Kidney (tissue), 14 donors: ENCODE measurements around the gene BHLHE40. TPM values are rescaled to one million over a fixed set of nuclear protein-coding genes. Genes with fewer than 3 reads are reported as not detected.

Experiments used
- DNase-seq, 5 donors: peaks; one replicate each; pipeline ENCODE4 v3.0.0-alpha.2; 2013 to 2020
- FAIRE-seq: peaks from 2 replicates; lab custom pipeline; 2012; peaks lifted over from hg19 to GRCh38; lab: Jason Lieb, UNC
- H3K27ac ChIP-seq, 2 donors: one replicate each; pipeline ENCODE4 v1.7.0; 2013; ENCODE audit warnings: low read depth in 2 of 2, low read length in 2 of 2, inconsistent platforms in 1 of 2
- H3K27me3 ChIP-seq: one replicate; pipeline ENCODE4 v1.7.1; 2013; ENCODE audit warnings: low read length, inconsistent platforms; ENCODE audit not compliant: control insufficient read depth, insufficient read depth
- H3K36me3 ChIP-seq, 3 donors: one replicate each; pipeline versions ENCODE4 v1.7.0 to v1.7.1; 2013; ENCODE audit warnings: low read length in 3 of 3, control low read depth in 1 of 3, inconsistent platforms in 1 of 3; ENCODE audit not compliant: insufficient read depth in 3 of 3, control insufficient read depth in 2 of 3
- H3K4me1 ChIP-seq, 3 donors: one replicate each; pipeline versions ENCODE4 v1.7.0 to v1.7.1; 2013; ENCODE audit warnings: low read length in 3 of 3, inconsistent platforms in 1 of 3, low read depth in 1 of 3; ENCODE audit not compliant: control insufficient read depth in 2 of 3, insufficient read depth in 2 of 3
- H3K4me3 ChIP-seq, 3 donors: one replicate each; pipeline versions ENCODE4 v1.7.0 to v1.8.1; 2013; ENCODE audit warnings: low read length in 3 of 3, control low read depth in 1 of 3, inconsistent platforms in 1 of 3
- H3K9ac ChIP-seq, 3 donors: one replicate each; pipeline versions ENCODE4 v1.7.0 to v1.7.1; 2013; ENCODE audit warnings: low read length in 3 of 3, control low read depth in 1 of 3, inconsistent platforms in 1 of 3
- H3K9me3 ChIP-seq, 3 donors: one replicate each; pipeline versions ENCODE4 v1.7.0 to v1.7.1; 2013; ENCODE audit warnings: low read length in 3 of 3, control low read depth in 1 of 3, inconsistent platforms in 1 of 3; ENCODE audit not compliant: control insufficient read depth in 2 of 3, insufficient read depth in 1 of 3
- intact Hi-C: fragments of 100-400 bp; cut with DNase I; formaldehyde crosslinking; loops from one replicate; pipeline ENCODE4 v1.11.1; 2022
- polyA plus RNA-seq: library from polyadenylated mRNA; stranded (reverse); fragments of 350-450 nt; fragmentation: Illumina TruSeq; extraction: RNeasy Lipid Tissue Mini Kit (QIAGEN cat#74804); gene quantifications from one replicate; pipeline ENCODE4 v1.2.3, GENCODE V29; 2014; ENCODE audit warnings: low read depth, low replicate concordance; ENCODE audit not compliant: insufficient read depth
- total RNA-seq: library from RNA; stranded (reverse); fragmentation: NEBNext Ultra II Directional; extraction: Animal tissue kit (Norgen Biotek cat#: 25700); gene quantifications from one replicate; pipeline ENCODE4 v1.2.1, GENCODE V29; 2021
- TF ChIP-seq, protein P1 (sequence below): IDR thresholded peaks from 3 replicates; pipeline ENCODE4 v1.5.1; 2012; ENCODE audit warnings: mild to moderate bottlenecking, moderate library complexity, borderline replicate concordance; ENCODE audit not compliant: insufficient read depth; ENCODE audit errors: extremely low read depth
- donor health status: control.
- donor health status: control.
- donor health status: control.
- donor health status: control.
- donor health status: control.
- donor health status: DM: yes; HTN: yes; CAD: no.
- donor health status: Normal renal cell carcinoma (clear cell type).

The BHLHE40 gene
- total and polyA plus RNA-seq, 2 donors from 2014 or later = 39.4 to 147 TPM

DNA sequence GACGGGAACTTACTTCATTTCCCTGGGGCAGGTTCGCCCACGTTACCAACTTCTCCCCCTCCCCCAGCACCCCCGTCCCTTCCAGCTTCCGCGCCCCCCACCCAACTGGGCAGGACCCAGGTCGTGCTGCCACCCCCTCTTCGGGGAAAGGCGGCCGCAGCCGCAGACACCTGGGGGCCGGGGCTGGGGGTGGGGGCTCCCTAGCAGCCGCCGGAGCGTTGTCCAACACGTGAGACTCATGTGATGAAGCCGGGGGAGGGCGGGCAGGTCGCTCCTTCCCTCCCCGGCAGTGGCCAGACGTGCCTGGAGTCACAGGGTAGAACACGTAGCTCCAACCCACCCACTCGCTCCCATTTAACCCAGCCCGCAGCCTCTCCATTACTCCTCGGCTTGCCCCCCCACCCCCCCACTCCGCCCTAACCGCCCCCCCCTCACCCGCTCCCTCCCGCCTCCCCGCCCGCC lies 240 bp upstream of the BHLHE40 start:
- H3K4me1 ChIP-seq = peaks cover 8 to 25% (median 15%) of the 10 kb centered on the region in 3 donors
- no peaks in the 10 kb centered on the region for H3K27me3 ChIP-seq
- no peaks in the 10 kb centered on the region for H3K9me3 ChIP-seq
- FAIRE-seq = no peak
- intact Hi-C loops = no loop called here
- TF ChIP-seq, protein P1, sequence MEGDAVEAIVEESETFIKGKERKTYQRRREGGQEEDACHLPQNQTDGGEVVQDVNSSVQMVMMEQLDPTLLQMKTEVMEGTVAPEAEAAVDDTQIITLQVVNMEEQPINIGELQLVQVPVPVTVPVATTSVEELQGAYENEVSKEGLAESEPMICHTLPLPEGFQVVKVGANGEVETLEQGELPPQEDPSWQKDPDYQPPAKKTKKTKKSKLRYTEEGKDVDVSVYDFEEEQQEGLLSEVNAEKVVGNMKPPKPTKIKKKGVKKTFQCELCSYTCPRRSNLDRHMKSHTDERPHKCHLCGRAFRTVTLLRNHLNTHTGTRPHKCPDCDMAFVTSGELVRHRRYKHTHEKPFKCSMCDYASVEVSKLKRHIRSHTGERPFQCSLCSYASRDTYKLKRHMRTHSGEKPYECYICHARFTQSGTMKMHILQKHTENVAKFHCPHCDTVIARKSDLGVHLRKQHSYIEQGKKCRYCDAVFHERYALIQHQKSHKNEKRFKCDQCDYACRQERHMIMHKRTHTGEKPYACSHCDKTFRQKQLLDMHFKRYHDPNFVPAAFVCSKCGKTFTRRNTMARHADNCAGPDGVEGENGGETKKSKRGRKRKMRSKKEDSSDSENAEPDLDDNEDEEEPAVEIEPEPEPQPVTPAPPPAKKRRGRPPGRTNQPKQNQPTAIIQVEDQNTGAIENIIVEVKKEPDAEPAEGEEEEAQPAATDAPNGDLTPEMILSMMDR = no peak
- H3K9ac ChIP-seq = peak overlapping the region in 1 of 3 donors; percentile 99
- H3K4me3 ChIP-seq = peak overlapping the region in 2 of 3 donors; percentile 31 to 88
- H3K27ac ChIP-seq = peak overlapping the region; percentile 100
- peaks cover 2 to 36% (median 21%) of the 10 kb centered on the region in 3 donors for H3K36me3 ChIP-seq
- DNase-seq = peak; percentile 93 to 99 (median 94)

DNA sequence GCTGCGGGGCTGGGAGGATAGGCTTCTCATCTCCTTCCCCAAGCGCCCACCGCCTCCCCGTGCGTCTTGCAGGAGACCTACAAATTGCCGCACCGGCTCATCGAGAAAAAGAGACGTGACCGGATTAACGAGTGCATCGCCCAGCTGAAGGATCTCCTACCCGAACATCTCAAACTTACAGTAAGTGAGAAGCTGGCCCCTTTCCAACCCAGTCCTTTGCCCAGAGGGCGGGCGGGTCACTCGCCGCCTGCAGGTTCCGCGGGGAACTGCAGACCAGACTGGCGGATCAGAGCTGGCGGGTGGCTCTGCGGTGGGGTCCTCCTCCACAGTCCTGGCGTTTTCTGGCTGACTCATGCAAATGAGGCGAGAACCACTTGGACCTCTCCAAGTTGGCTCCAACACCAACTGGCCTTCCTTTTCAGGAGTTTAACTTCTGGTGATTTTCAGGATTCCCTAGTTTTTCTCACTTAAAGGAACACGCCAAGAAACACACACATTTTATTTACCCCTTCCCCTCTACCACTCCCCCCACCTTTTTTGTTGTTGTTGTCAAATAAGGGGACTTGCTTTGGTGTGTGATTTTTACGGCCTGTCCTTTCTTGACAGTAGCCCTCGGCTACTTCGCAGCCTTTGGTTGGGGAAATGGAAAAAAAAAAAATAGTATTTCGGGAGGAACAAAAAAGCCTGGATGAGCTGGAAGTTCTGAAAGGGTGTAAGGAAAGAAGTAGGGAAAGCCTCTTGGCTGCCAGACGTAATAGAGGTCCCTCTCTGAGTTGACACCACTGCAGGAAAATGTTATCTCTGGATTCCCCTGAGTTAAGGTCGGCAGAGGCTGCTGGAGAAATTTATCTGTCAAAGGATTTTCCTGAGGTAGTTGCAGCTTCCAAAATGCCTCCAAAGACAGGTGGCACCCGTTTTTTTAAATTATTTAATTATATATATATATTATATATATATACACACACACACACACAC lies 1.3 kb downstream of the BHLHE40 start:
- peak overlapping the region; percentile 100 for H3K27ac ChIP-seq
- peaks cover 2 to 40% (median 21%) of the 10 kb centered on the region in 3 donors for H3K36me3 ChIP-seq
- peak overlapping the region; percentile 47 to 99 (median 97) for H3K9ac ChIP-seq
- intact Hi-C loops = no loop called here
- H3K9me3 ChIP-seq = no peaks in the 10 kb centered on the region
- TF ChIP-seq, protein P1 = peak; percentile 88
- FAIRE-seq (no peak), DNase-seq (peak; percentile 87 to 94 (median 90))
- H3K27me3 ChIP-seq = no peaks in the 10 kb centered on the region
- H3K4me1 ChIP-seq = peaks cover 8 to 30% (median 19%) of the 10 kb centered on the region in 3 donors
- peak overlapping the region; percentile 75 to 98 (median 88) for H3K4me3 ChIP-seq

DNA sequence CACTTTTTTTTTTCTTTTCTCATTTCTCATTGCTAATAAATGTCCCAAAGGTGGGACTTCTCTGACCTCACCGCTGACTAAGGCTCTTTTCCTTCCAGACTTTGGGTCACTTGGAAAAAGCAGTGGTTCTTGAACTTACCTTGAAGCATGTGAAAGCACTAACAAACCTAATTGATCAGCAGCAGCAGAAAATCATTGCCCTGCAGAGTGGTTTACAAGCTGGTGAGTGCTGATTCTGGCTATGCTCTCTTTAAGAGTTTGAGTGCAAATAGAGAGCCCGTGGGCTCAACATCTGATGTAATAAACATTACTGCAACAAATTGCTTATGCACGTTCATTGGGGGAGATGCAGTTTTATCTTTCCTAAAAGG lies 2.0 kb downstream of the BHLHE40 start:
- TF ChIP-seq, protein P1 = no peak
- no peaks in the 10 kb centered on the region for H3K9me3 ChIP-seq
- intact Hi-C loops = no loop called here
- peaks cover 2 to 40% (median 21%) of the 10 kb centered on the region in 3 donors for H3K36me3 ChIP-seq
- H3K27ac ChIP-seq = peak overlapping the region; percentile 86 to 89
- FAIRE-seq (no peak), DNase-seq (no peak)
- no peaks in the 10 kb centered on the region for H3K27me3 ChIP-seq
- peak overlapping the region; percentile 37 to 98 (median 88) for H3K4me3 ChIP-seq
- peak overlapping the region in 2 of 3 donors; percentile 88 to 95 for H3K9ac ChIP-seq
- peaks cover 8 to 32% (median 23%) of the 10 kb centered on the region in 3 donors for H3K4me1 ChIP-seq
